Common myeloid progenitor, CD34-positive (primary cell): ENCODE results near the gene TMTC1.

Experiments
- CTCF ChIA-PET: fragments of 350-600 bp; sonication (Branson Sonifier 250); formaldehyde crosslinking; loops from one replicate; lab custom pipeline; 2021; ENCODE audit warnings: antibody characterized with exemption; lab: Charles Lee
- POLR2A ChIA-PET: fragments of 350-600 bp; sonication (Branson Sonifier 250); formaldehyde crosslinking; loops from one replicate; lab custom pipeline; 2021; ENCODE audit warnings: antibody characterized with exemption; lab: Charles Lee
- DNase-seq, 3 donors: peaks; one replicate each; pipeline versions ENCODE4 v3.0.0 to v3.0.0-alpha.2; 2013
- H3K27ac ChIP-seq, 2 experiments: 1 replicate in 1 of 2; 2 replicates in 1 of 2; pipeline ENCODE4 v1.7.0; 2013; ENCODE audit warnings: inconsistent platforms in 2 of 2, low read length in 2 of 2, mild to moderate bottlenecking in 2 of 2, low read depth in 1 of 2, moderate library complexity in 1 of 2; ENCODE audit not compliant: severe bottlenecking in 2 of 2, insufficient read depth in 1 of 2, poor library complexity in 1 of 2
- H3K27me3 ChIP-seq, 5 experiments: replicated peaks in 2 of 5; 1 replicate in 3 of 5; 2 replicates in 2 of 5; pipeline versions ENCODE4 v1.6.1 to v1.7.0; 2013; ENCODE audit warnings: low read length in 4 of 5, mild to moderate bottlenecking in 2 of 5, moderate library complexity in 2 of 5, inconsistent platforms in 1 of 5; ENCODE audit not compliant: insufficient read depth in 5 of 5, control insufficient read depth in 4 of 5
- H3K36me3 ChIP-seq, 4 experiments: 1 replicate in 2 of 4; 2 replicates in 2 of 4; pipeline versions ENCODE4 v1.6.1 to v1.7.0; 2013; ENCODE audit warnings: low read length in 3 of 4, control low read depth in 1 of 4, mild to moderate bottlenecking in 1 of 4; ENCODE audit not compliant: control insufficient read depth in 4 of 4, insufficient read depth in 4 of 4
- H3K4me1 ChIP-seq, 4 experiments: 1 replicate in 3 of 4; 2 replicates in 1 of 4; pipeline versions ENCODE4 v1.6.1 to v1.7.1; 2013; ENCODE audit warnings: low read length in 3 of 4, mild to moderate bottlenecking in 3 of 4, control low read depth in 1 of 4, inconsistent platforms in 1 of 4, moderate library complexity in 1 of 4; ENCODE audit not compliant: control insufficient read depth in 4 of 4, insufficient read depth in 4 of 4; ENCODE audit errors: control extremely low read depth in 1 of 4
- H3K4me3 ChIP-seq, 7 experiments: 1 replicate in 4 of 7; 2 replicates in 3 of 7; pipeline versions ENCODE4 v1.5.1 to v1.7.0; 2013; ENCODE audit warnings: mild to moderate bottlenecking in 7 of 7, low read length in 6 of 7, moderate library complexity in 6 of 7, inconsistent platforms in 2 of 7, low read depth in 2 of 7, control low read depth in 1 of 7; ENCODE audit not compliant: insufficient read depth in 4 of 7, control insufficient read depth in 1 of 7; ENCODE audit errors: extremely low read depth in 1 of 7
- H3K9me3 ChIP-seq, 5 experiments: 1 replicate in 4 of 5; 2 replicates in 1 of 5; pipeline versions ENCODE4 v1.6.1 to v1.7.1; 2013; ENCODE audit warnings: low read length in 4 of 5, mild to moderate bottlenecking in 2 of 5, inconsistent platforms in 1 of 5, low read depth in 1 of 5, moderate library complexity in 1 of 5; ENCODE audit not compliant: control insufficient read depth in 4 of 5, insufficient read depth in 2 of 5; ENCODE audit errors: control extremely low read depth in 1 of 5
- WGBS: methylation state at CpG from one replicate; pipeline ENCODE4 v1.1.5; 2013; ENCODE audit not compliant: insufficient coverage; 5-methylcytosine and 5-hydroxymethylcytosine counted together

The TMTC1 gene

GRCh38 chr12:29733060-29733459, 50.7 kb downstream of the TMTC1 start:
- H3K27ac ChIP-seq: no peak overlapping the region
- POLR2A ChIA-PET: interaction anchor here (0.6 kb wide), 1 partner anchor 12 kb away, joined by 4 read pairs; no protein-coding TSS in a partner anchor
- no peaks in the 10 kb centered on the region for H3K9me3 ChIP-seq
- H3K36me3 ChIP-seq: no peaks in the 10 kb centered on the region
- no peaks in the 10 kb centered on the region for H3K4me1 ChIP-seq
- H3K27me3 ChIP-seq: no peaks in the 10 kb centered on the region
- no peak overlapping the region for H3K4me3 ChIP-seq
- CTCF ChIA-PET: no interaction called here
- no peak for DNase-seq
- WGBS: 90% methylated on average over 3 of the region's 3 CpGs

DNA sequence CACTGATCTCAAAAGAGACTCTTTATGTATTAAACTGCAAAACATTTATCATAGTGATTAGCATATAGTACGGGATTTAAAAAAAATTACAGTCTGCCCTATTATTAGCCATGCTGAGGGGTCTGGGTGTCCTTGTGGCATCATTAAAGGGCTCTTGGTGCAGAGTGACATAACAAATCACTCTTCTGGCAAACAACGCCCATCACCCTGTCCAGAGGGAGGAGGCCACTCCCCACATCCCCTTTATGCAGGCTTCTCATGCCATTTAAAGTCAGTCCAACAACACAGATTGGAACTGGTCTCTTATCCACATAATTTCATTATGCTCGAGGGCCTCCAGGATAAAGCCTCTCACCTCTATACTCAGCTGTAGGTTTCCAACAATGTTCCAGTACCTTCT, 51.1 kb downstream of the TMTC1 start:
- 94% methylated on average over 2 of the region's 3 CpGs for WGBS

DNA sequence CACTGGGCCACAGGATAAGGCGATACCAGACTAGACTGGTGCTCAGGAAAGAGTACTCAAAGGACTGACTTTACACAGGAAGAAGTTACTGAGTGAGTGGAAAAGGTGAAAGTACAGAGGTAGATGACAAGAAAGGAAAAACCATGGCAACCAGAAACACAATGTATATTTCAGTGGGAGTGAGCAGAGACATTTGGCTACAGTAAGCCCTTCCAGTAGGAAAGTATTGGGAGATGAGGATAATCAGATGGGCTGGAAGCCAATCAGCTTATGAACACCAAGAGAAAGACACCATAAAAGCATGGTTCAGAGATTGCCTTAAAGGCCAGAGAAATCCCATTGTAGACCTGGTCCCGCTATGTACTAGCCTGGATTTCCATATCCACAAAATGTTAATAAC, 51.6 kb downstream of the TMTC1 start:
- POLR2A ChIA-PET: interaction anchor here (0.6 kb wide), 1 partner anchor 11 kb away, joined by 4 read pairs; no protein-coding TSS in a partner anchor
- no peak for DNase-seq

More for the DNA sequence above, 51.1 kb downstream of the TMTC1 start:
- CTCF ChIA-PET: no interaction called here
- Histone ChIP-seq H3K4me3 (no peak overlapping the region), H3K9me3 (no peaks in the 10 kb centered on the region), H3K4me1 (no peaks in the 10 kb centered on the region), H3K27me3 (no peaks in the 10 kb centered on the region), H3K36me3 (no peaks in the 10 kb centered on the region), H3K27ac (no peak overlapping the region)
- POLR2A ChIA-PET: interaction anchor here (0.6 kb wide), 1 partner anchor 11 kb away, joined by 4 read pairs; no protein-coding TSS in a partner anchor
- DNase-seq: no peak

DNA sequence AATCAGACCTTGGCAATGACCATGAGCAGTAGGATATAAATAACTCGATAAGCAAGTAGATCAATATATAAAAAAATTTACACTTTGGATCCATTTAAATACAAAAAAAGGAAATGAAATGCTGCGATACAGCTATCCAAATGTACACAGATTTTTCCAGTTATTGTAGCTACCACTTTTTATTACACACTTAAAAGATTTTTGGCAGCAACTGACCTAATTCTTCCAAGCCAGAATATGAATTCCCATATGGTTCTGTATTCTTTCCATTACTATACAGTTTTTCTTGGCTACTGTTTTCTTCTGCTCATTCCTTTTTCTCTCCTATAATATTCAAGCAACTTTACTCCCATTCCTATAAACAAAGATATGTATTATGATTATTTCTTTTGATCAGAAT, 52.2 kb downstream of the TMTC1 start:
- Histone ChIP-seq H3K27me3 (no peaks in the 10 kb centered on the region), H3K4me3 (no peak overlapping the region), H3K9me3 (no peaks in the 10 kb centered on the region), H3K4me1 (no peaks in the 10 kb centered on the region), H3K36me3 (no peaks in the 10 kb centered on the region), H3K27ac (no peak overlapping the region)
- WGBS: 100% methylated on average over 1 of the region's 2 CpGs
- CTCF ChIA-PET: no interaction called here
- POLR2A ChIA-PET: no interaction called here
- no peak for DNase-seq

More for the DNA sequence above, 51.6 kb downstream of the TMTC1 start:
- Histone ChIP-seq H3K27me3 (no peaks in the 10 kb centered on the region), H3K9me3 (no peaks in the 10 kb centered on the region), H3K4me1 (no peaks in the 10 kb centered on the region), H3K27ac (no peak overlapping the region), H3K4me3 (no peak overlapping the region), H3K36me3 (no peaks in the 10 kb centered on the region)
- CTCF ChIA-PET: no interaction called here
- 100% methylated on average over 1 of the region's 2 CpGs for whole genome bisulfite sequencing

- 96% methylated on average over 4 of the region's 5 CpGs for WGBS
- ChIA-PET CTCF (interaction anchor here (1.1 kb wide), 1 partner anchor 49 kb away, joined by 3 read pairs; no protein-coding TSS in a partner anchor), POLR2A (no interaction called here)
- Histone ChIP-seq H3K9me3 (no peaks in the 10 kb centered on the region), H3K27ac (no peak overlapping the region), H3K27me3 (no peaks in the 10 kb centered on the region), H3K4me1 (no peaks in the 10 kb centered on the region), H3K4me3 (no peak overlapping the region), H3K36me3 (no peaks in the 10 kb centered on the region)
- no peak for DNase-seq
These were observed 53.3 kb downstream of the TMTC1 start for GRCh38 chr12:29730481-29730880.

- no peak for DNase-seq
- H3K27ac ChIP-seq: no peak overlapping the region
- no peaks in the 10 kb centered on the region for H3K9me3 ChIP-seq
- no peak overlapping the region for H3K4me3 ChIP-seq
- H3K36me3 ChIP-seq: no peaks in the 10 kb centered on the region
- ChIA-PET CTCF (interaction anchor here (0.9 kb wide), 1 partner anchor 9 kb away, joined by 3 read pairs; no protein-coding TSS in a partner anchor), POLR2A (no interaction called here)
- peaks cover 0 to 2% (median 0%) of the 10 kb centered on the region in 5 experiments for H3K27me3 ChIP-seq
- WGBS: 79% methylated on average over 7 of the region's 7 CpGs
- no peaks in the 10 kb centered on the region for H3K4me1 ChIP-seq
These were observed 55.7 kb downstream of the TMTC1 start for GRCh38 chr12:29728030-29728429.

DNA sequence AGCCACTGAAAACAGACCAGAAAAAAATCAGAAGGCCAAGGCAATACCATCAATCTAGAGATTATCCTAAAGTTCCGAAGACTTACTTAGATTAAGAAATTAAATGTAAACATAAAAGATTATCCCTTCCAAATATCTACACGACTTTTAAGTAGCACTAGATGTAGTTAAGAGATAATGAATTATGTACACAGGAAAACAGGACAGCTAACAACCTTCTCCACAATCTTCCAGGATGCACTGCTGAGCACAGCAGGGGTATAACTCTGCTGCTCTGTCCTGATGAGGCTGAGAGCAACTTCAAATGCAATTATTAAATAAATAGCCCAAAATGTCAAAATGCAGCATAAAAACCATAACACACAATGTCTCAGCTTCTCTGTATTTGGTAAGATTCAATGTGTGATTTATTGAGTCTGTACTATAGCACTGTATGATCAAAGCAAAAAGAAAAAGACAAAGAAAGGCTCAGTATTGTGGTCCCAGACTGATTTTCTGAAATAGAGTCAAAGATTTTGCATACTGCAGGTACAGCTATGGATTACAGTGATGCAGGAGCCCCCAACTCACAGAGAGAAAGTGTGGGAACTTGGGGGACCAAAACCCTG, 56.9 kb downstream of the TMTC1 start:
- DNase-seq: no peak
- Histone ChIP-seq H3K27ac (no peak overlapping the region), H3K9me3 (no peaks in the 10 kb centered on the region), H3K36me3 (no peaks in the 10 kb centered on the region), H3K4me1 (no peaks in the 10 kb centered on the region), H3K4me3 (no peak overlapping the region), H3K27me3 (peaks cover 0 to 2% (median 0%) of the 10 kb centered on the region in 5 experiments)
- ChIA-PET CTCF (no interaction called here), POLR2A (no interaction called here)
- no CpG with 5 or more reads among the region's 2 CpGs for WGBS
